Sigmoid colon (tissue), 7 donors: ENCODE data around the gene AUTS2. TPM values are rescaled to one million over a fixed set of nuclear protein-coding genes. Genes with fewer than 3 reads are reported as not detected.
"Not testable (repeated sequence)": the region's sequence is repeated elsewhere in the genome, so short reads cannot be mapped to it uniquely, and the experiment has no call there.

Source experiments
- DNase-seq: peaks from one replicate; pipeline ENCODE4 v3.0.0-alpha.2; 2019
- H3K27ac ChIP-seq, 4 donors: fragments of 200-600 bp; sonication (generic); one replicate each; pipeline ENCODE4 v1.5.1; 2016 to 2019; ENCODE audit warnings: mild to moderate bottlenecking in 1 of 4
- H3K27me3 ChIP-seq, 3 donors: fragments of 200-600 bp; sonication (generic); one replicate each; pipeline ENCODE4 v1.5.1; 2019; ENCODE audit warnings: mild to moderate bottlenecking in 1 of 3
- H3K36me3 ChIP-seq, 4 donors: fragments of 200-600 bp; sonication (generic); one replicate each; pipeline ENCODE4 v1.5.1; 2016 to 2019
- H3K4me1 ChIP-seq, 4 donors: fragments of 200-600 bp; sonication (generic); one replicate each; pipeline ENCODE4 v1.5.1; 2017 to 2019
- H3K4me3 ChIP-seq, 4 donors: fragments of 200-600 bp; sonication (generic); one replicate each; pipeline ENCODE4 v1.5.1; 2017 to 2019; ENCODE audit warnings: mild to moderate bottlenecking in 2 of 4, moderate library complexity in 1 of 4
- H3K9me3 ChIP-seq, 4 donors: fragments of 200-600 bp in 3 of 4; sonication (generic) in 3 of 4; one replicate each; pipeline versions ENCODE4 v1.5.1 to v1.6.1; 2013 to 2019
- EP300 ChIP-seq, 4 donors: sonication (generic); formaldehyde crosslinking; IDR thresholded peaks; one replicate each; pipeline ENCODE4 v1.6.1; 2017; ENCODE audit warnings: antibody characterized with exemption in 4 of 4
- POLR2A ChIP-seq, 2 donors: fragments of 450-650 bp; IDR thresholded peaks; one replicate each; pipeline ENCODE4 v1.6.1; 2016; ENCODE audit warnings: antibody characterized with exemption in 2 of 2, mild to moderate bottlenecking in 2 of 2, moderate library complexity in 2 of 2
- POLR2AphosphoS5 ChIP-seq, 4 donors: sonication (generic); formaldehyde crosslinking; IDR thresholded peaks; one replicate each; pipeline ENCODE4 v1.6.1; 2017; ENCODE audit warnings: antibody characterized with exemption in 4 of 4
- WGBS, 2 donors: extraction: QIAGEN DNeasy Blood & Tissue Kit; methylation state at CpG; one replicate each; pipeline ENCODE4 v1.1.7; 2013; 5-methylcytosine and 5-hydroxymethylcytosine counted together
- intact Hi-C: fragments of 100-400 bp; cut with DNase I; formaldehyde crosslinking; loops from one replicate; pipeline ENCODE4 v1.15.1; 2023
- polyA plus RNA-seq, 3 donors: library from polyadenylated mRNA; stranded (reverse); fragments of 200-250 nt; gene quantifications; one replicate each; pipeline ENCODE4 v1.2.3, GENCODE V29; 2013
- total RNA-seq, 4 donors: library from RNA; depleted of rRNA; stranded (reverse); fragments of >200 nt; gene quantifications; one replicate each; pipeline ENCODE4 v1.1.0, GENCODE V29; 2016
- TF ChIP-seq, protein P1 (sequence below), 4 experiments: fragments of 450-650 bp in 3 of 4; fragments of 200-600 bp in 1 of 4; IDR thresholded peaks; one replicate each; pipeline ENCODE4 v1.5.1; 2016 to 2019; ENCODE audit warnings: antibody characterized with exemption in 4 of 4, mild to moderate bottlenecking in 3 of 4, moderate library complexity in 2 of 4
- donor health status: healthy with polysubstance abuse.
- donor health status: Bipolar disorder and iron deficiency.
- donor health status: healthy.

AUTS2 gene
- total and polyA plus RNA-seq, 7 donors, result 3.6 to 55.7 (median 25.5) TPM

GRCh38 chr7:70645279-70645678 is 1047.0 kb downstream of the AUTS2 start:
- intact Hi-C loops, result no loop called here
- no peak overlapping the region for H3K27ac ChIP-seq
- WGBS, 2 donors, result 85 to 90% methylated on average over 8 of the region's 8 CpGs
- no peaks in the 10 kb centered on the region for H3K9me3 ChIP-seq
- DNase-seq, result no peak
- no peak overlapping the region for H3K4me3 ChIP-seq
- H3K36me3 ChIP-seq, result no peaks in the 10 kb centered on the region
- no peaks in the 10 kb centered on the region for H3K4me1 ChIP-seq
- TF ChIP-seq, protein P1, sequence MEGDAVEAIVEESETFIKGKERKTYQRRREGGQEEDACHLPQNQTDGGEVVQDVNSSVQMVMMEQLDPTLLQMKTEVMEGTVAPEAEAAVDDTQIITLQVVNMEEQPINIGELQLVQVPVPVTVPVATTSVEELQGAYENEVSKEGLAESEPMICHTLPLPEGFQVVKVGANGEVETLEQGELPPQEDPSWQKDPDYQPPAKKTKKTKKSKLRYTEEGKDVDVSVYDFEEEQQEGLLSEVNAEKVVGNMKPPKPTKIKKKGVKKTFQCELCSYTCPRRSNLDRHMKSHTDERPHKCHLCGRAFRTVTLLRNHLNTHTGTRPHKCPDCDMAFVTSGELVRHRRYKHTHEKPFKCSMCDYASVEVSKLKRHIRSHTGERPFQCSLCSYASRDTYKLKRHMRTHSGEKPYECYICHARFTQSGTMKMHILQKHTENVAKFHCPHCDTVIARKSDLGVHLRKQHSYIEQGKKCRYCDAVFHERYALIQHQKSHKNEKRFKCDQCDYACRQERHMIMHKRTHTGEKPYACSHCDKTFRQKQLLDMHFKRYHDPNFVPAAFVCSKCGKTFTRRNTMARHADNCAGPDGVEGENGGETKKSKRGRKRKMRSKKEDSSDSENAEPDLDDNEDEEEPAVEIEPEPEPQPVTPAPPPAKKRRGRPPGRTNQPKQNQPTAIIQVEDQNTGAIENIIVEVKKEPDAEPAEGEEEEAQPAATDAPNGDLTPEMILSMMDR (IDR thresholded peaks at IDR 0.05), result no peak
- TF ChIP-seq POLR2AphosphoS5 (IDR thresholded peaks at IDR 0.05) (no peak), EP300 (IDR thresholded peaks at IDR 0.05) (no peak), POLR2A (IDR thresholded peaks at IDR 0.05) (no peak)
- no peaks in the 10 kb centered on the region for H3K27me3 ChIP-seq

- no peak for DNase-seq
- intact Hi-C loops, result no loop called here
- WGBS, 2 donors, result 88 to 93% methylated on average over 10 of the region's 10 CpGs
- Histone ChIP-seq H3K4me3 (no peak overlapping the region), H3K27me3 (no peaks in the 10 kb centered on the region), H3K9me3 (no peaks in the 10 kb centered on the region), H3K27ac (no peak overlapping the region), H3K4me1 (no peaks in the 10 kb centered on the region), H3K36me3 (no peaks in the 10 kb centered on the region)
- no peak for TF ChIP-seq POLR2A (IDR thresholded peaks at IDR 0.05)
- TF ChIP-seq, protein P1 (IDR thresholded peaks at IDR 0.05), result no peak
- no peak for TF ChIP-seq POLR2AphosphoS5 (IDR thresholded peaks at IDR 0.05)
- no peak for TF ChIP-seq EP300 (IDR thresholded peaks at IDR 0.05)
Measured at GRCh38 chr7:70645876-70646351, 1047.6 kb downstream of the AUTS2 start.

GRCh38 chr7:70646536-70647248 is 1048.4 kb downstream of the AUTS2 start:
- Histone ChIP-seq H3K36me3 (no peaks in the 10 kb centered on the region), H3K27me3 (no peaks in the 10 kb centered on the region), H3K4me3 (no peak overlapping the region), H3K4me1 (no peaks in the 10 kb centered on the region), H3K9me3 (no peaks in the 10 kb centered on the region), H3K27ac (no peak overlapping the region)
- no peak for DNase-seq
- TF ChIP-seq, protein P1 (IDR thresholded peaks at IDR 0.05), result no peak
- TF ChIP-seq POLR2AphosphoS5 (IDR thresholded peaks at IDR 0.05), result no peak
- no peak for TF ChIP-seq EP300 (IDR thresholded peaks at IDR 0.05)
- TF ChIP-seq POLR2A (IDR thresholded peaks at IDR 0.05), result no peak
- intact Hi-C loops, result no loop called here
- 95 to 96% methylated on average over 14 of the region's 14 CpGs for WGBS, 2 donors

- no peaks in the 10 kb centered on the region for H3K36me3 ChIP-seq
- H3K4me1 ChIP-seq, result no peaks in the 10 kb centered on the region
- DNase-seq, result no peak
- no peak overlapping the region for H3K4me3 ChIP-seq
- TF ChIP-seq EP300 (IDR thresholded peaks at IDR 0.05) (no peak), POLR2AphosphoS5 (IDR thresholded peaks at IDR 0.05) (no peak), POLR2A (IDR thresholded peaks at IDR 0.05) (no peak)
- TF ChIP-seq, protein P1 (IDR thresholded peaks at IDR 0.05), result no peak
- intact Hi-C loops, result no loop called here
- no peak overlapping the region for H3K27ac ChIP-seq
- no peaks in the 10 kb centered on the region for H3K9me3 ChIP-seq
- no peaks in the 10 kb centered on the region for H3K27me3 ChIP-seq
- WGBS, 2 donors, result 78 to 83% methylated on average over 9 of the region's 9 CpGs
Measured at GRCh38 chr7:70647801-70648498, 1049.7 kb downstream of the AUTS2 start.

GRCh38 chr7:70648499-70648861 is 1050.2 kb downstream of the AUTS2 start:
- H3K27me3 ChIP-seq, intact Hi-C loops, DNase-seq, H3K9me3 ChIP-seq, H3K27ac ChIP-seq, H3K4me1 ChIP-seq, H3K4me3 ChIP-seq, H3K36me3 ChIP-seq: not testable (repeated sequence)
- 81 to 89% methylated on average over 7 of the region's 7 CpGs for WGBS, 2 donors
